Measurements from ENCODE around the gene LAD1. TPM values are rescaled to one million over a fixed set of nuclear protein-coding genes. Genes with fewer than 3 reads are reported as not detected.
A peak's percentile ranks its signal among the peaks of the same experiment; 100 is the strongest.

The LAD1 gene
- total RNA-seq, 2 experiments from 2014 or later, result not detected

GRCh38 chr1:201429736-201430501 lies 30.8 kb upstream of the LAD1 start:
- ChIA-PET CTCF (no interaction called here), POLR2A (no interaction called here)
- H3K27ac Mint-ChIP-seq, result no peak overlapping the region
- peaks cover 8% of the 10 kb centered on the region for H3K27me3 Mint-ChIP-seq
- intact Hi-C loops (cut with DNase I, micrococcal nuclease), result no loop called here
- no peak overlapping the region for H3K4me3 Mint-ChIP-seq
- no peaks in the 10 kb centered on the region for H3K36me3 Mint-ChIP-seq (ENCODE audit: low read depth)
- H3K9me3 Mint-ChIP-seq (ENCODE audit: low read depth), result no peaks in the 10 kb centered on the region
- DNase-seq, result no peak
- H3K4me1 Mint-ChIP-seq, result no peaks in the 10 kb centered on the region
- no peak for ATAC-seq

- Mint-ChIP-seq H3K36me3 (ENCODE audit: low read depth) (no peaks in the 10 kb centered on the region), H3K9me3 (ENCODE audit: low read depth) (no peaks in the 10 kb centered on the region), H3K27ac (no peak overlapping the region), H3K27me3 (peaks cover 8% of the 10 kb centered on the region), H3K4me1 (no peaks in the 10 kb centered on the region), H3K4me3 (no peak overlapping the region)
- DNase-seq (no peak), ATAC-seq (no peak)
- POLR2A ChIA-PET, result no interaction called here
- intact Hi-C loops (cut with DNase I, micrococcal nuclease), result no loop called here
- CTCF ChIA-PET, result interaction anchor here (0.6 to 0.9 kb wide), 2 partner anchors 19 to 56 kb away, joined by 3 read pairs; no protein-coding TSS in a partner anchor
These were observed 28.8 kb upstream of the LAD1 start for GRCh38 chr1:201427963-201428362.

- peak; percentile 36 for ATAC-seq
- H3K4me3 Mint-ChIP-seq, result no peak overlapping the region
- intact Hi-C loops (cut with DNase I, micrococcal nuclease), result no loop called here
- peaks cover 8% of the 10 kb centered on the region for H3K27me3 Mint-ChIP-seq
- no peaks in the 10 kb centered on the region for H3K36me3 Mint-ChIP-seq (ENCODE audit: low read depth)
- ChIA-PET POLR2A (no interaction called here), CTCF (interaction anchor here (2.5 kb wide), 1 partner anchor 9 kb away, joined by 12 read pairs; no protein-coding TSS in a partner anchor)
- H3K4me1 Mint-ChIP-seq, result no peaks in the 10 kb centered on the region
- DNase-seq, result no peak
- no peaks in the 10 kb centered on the region for H3K9me3 Mint-ChIP-seq (ENCODE audit: low read depth)
- H3K27ac Mint-ChIP-seq, result no peak overlapping the region
These were observed 27.6 kb upstream of the LAD1 start for GRCh38 chr1:201426479-201427310.

- ATAC-seq, result no peak
- Mint-ChIP-seq H3K9me3 (ENCODE audit: low read depth) (no peaks in the 10 kb centered on the region), H3K4me3 (no peak overlapping the region), H3K36me3 (ENCODE audit: low read depth) (no peaks in the 10 kb centered on the region), H3K27ac (no peak overlapping the region), H3K27me3 (peaks cover 2% of the 10 kb centered on the region), H3K4me1 (no peaks in the 10 kb centered on the region)
- no peak for DNase-seq
- intact Hi-C loops (cut with DNase I, micrococcal nuclease), result no loop called here
- ChIA-PET CTCF (no interaction called here), POLR2A (no interaction called here)
These were observed 25.0 kb upstream of the LAD1 start for GRCh38 chr1:201424146-201424545.

GRCh38 chr1:201423655-201424054 lies 24.5 kb upstream of the LAD1 start:
- ATAC-seq (no peak), DNase-seq (no peak)
- no peaks in the 10 kb centered on the region for H3K9me3 Mint-ChIP-seq (ENCODE audit: low read depth)
- intact Hi-C loops (cut with DNase I, micrococcal nuclease), result no loop called here
- no peaks in the 10 kb centered on the region for H3K36me3 Mint-ChIP-seq (ENCODE audit: low read depth)
- ChIA-PET CTCF (no interaction called here), POLR2A (no interaction called here)
- H3K4me1 Mint-ChIP-seq, result no peaks in the 10 kb centered on the region
- H3K4me3 Mint-ChIP-seq, result no peak overlapping the region
- peaks cover 2% of the 10 kb centered on the region for H3K27me3 Mint-ChIP-seq
- no peak overlapping the region for H3K27ac Mint-ChIP-seq

- ATAC-seq (no peak), DNase-seq (no peak)
- H3K27me3 Mint-ChIP-seq, result peaks cover 2% of the 10 kb centered on the region
- no peak overlapping the region for H3K27ac Mint-ChIP-seq
- no peaks in the 10 kb centered on the region for H3K9me3 Mint-ChIP-seq (ENCODE audit: low read depth)
- ChIA-PET CTCF (no interaction called here), POLR2A (no interaction called here)
- H3K4me3 Mint-ChIP-seq, result no peak overlapping the region
- H3K36me3 Mint-ChIP-seq (ENCODE audit: low read depth), result no peaks in the 10 kb centered on the region
- intact Hi-C loops (cut with DNase I, micrococcal nuclease), result no loop called here
- H3K4me1 Mint-ChIP-seq, result no peaks in the 10 kb centered on the region
These were observed 23.4 kb upstream of the LAD1 start for GRCh38 chr1:201422436-201423030.

GRCh38 chr1:201422026-201422425 lies 22.9 kb upstream of the LAD1 start:
- Mint-ChIP-seq H3K27ac (no peak overlapping the region), H3K9me3 (ENCODE audit: low read depth) (no peaks in the 10 kb centered on the region), H3K36me3 (ENCODE audit: low read depth) (no peaks in the 10 kb centered on the region), H3K4me1 (no peaks in the 10 kb centered on the region), H3K27me3 (peaks cover 2% of the 10 kb centered on the region), H3K4me3 (no peak overlapping the region)
- intact Hi-C loops (cut with DNase I, micrococcal nuclease), result no loop called here
- CTCF ChIA-PET, result no interaction called here
- POLR2A ChIA-PET, result no interaction called here
- no peak for DNase-seq
- ATAC-seq, result no peak

GRCh38 chr1:201421041-201421440 lies 21.9 kb upstream of the LAD1 start:
- Mint-ChIP-seq H3K4me1 (no peaks in the 10 kb centered on the region), H3K27ac (no peak overlapping the region), H3K4me3 (no peak overlapping the region), H3K27me3 (peaks cover 1% of the 10 kb centered on the region), H3K9me3 (ENCODE audit: low read depth) (no peaks in the 10 kb centered on the region), H3K36me3 (ENCODE audit: low read depth) (no peaks in the 10 kb centered on the region)
- DNase-seq (no peak), ATAC-seq (no peak)
- intact Hi-C loops (cut with DNase I, micrococcal nuclease), result no loop called here
- ChIA-PET CTCF (interaction anchor here (0.6 kb wide), 1 partner anchor 1112 kb away, joined by 3 read pairs; no protein-coding TSS in a partner anchor), POLR2A (no interaction called here)

- Mint-ChIP-seq H3K27ac (no peak overlapping the region), H3K4me1 (no peaks in the 10 kb centered on the region), H3K27me3 (no peaks in the 10 kb centered on the region), H3K9me3 (ENCODE audit: low read depth) (no peaks in the 10 kb centered on the region), H3K4me3 (no peak overlapping the region), H3K36me3 (ENCODE audit: low read depth) (no peaks in the 10 kb centered on the region)
- ATAC-seq (no peak), DNase-seq (no peak)
- POLR2A ChIA-PET, result no interaction called here
- CTCF ChIA-PET, result interaction anchor here (0.6 kb wide), 1 partner anchor 1112 kb away, joined by 3 read pairs; no protein-coding TSS in a partner anchor
- intact Hi-C loops (cut with DNase I, micrococcal nuclease), result no loop called here
These were observed 21.5 kb upstream of the LAD1 start for GRCh38 chr1:201420608-201421002.

GRCh38 chr1:201419746-201420607 lies 20.9 kb upstream of the LAD1 start:
- POLR2A ChIA-PET, result no interaction called here
- CTCF ChIA-PET, result interaction anchor here (1.3 kb wide), 1 partner anchor 16 kb away, joined by 6 read pairs; no protein-coding TSS in a partner anchor
- H3K9me3 Mint-ChIP-seq (ENCODE audit: low read depth), result no peaks in the 10 kb centered on the region

GRCh38 chr1:201419256-201419655 lies 20.1 kb upstream of the LAD1 start:
- ChIA-PET CTCF (interaction anchor here (1.3 kb wide), 1 partner anchor 16 kb away, joined by 6 read pairs; no protein-coding TSS in a partner anchor), POLR2A (no interaction called here)
- Mint-ChIP-seq H3K27ac (no peak overlapping the region), H3K9me3 (ENCODE audit: low read depth) (no peaks in the 10 kb centered on the region), H3K36me3 (ENCODE audit: low read depth) (no peaks in the 10 kb centered on the region), H3K4me1 (no peaks in the 10 kb centered on the region), H3K4me3 (no peak overlapping the region), H3K27me3 (no peaks in the 10 kb centered on the region)
- intact Hi-C loops (cut with DNase I, micrococcal nuclease), result no loop called here
- ATAC-seq (no peak), DNase-seq (no peak)

More at GRCh38 chr1:201419746-201420607, 20.9 kb upstream of the LAD1 start:
- ATAC-seq, result no peak
- intact Hi-C loops (cut with DNase I, micrococcal nuclease), result no loop called here
- no peak for DNase-seq
- H3K4me1 Mint-ChIP-seq, result no peaks in the 10 kb centered on the region
- no peak overlapping the region for H3K4me3 Mint-ChIP-seq
- no peaks in the 10 kb centered on the region for H3K36me3 Mint-ChIP-seq (ENCODE audit: low read depth)
- H3K27ac Mint-ChIP-seq, result no peak overlapping the region
- H3K27me3 Mint-ChIP-seq, result no peaks in the 10 kb centered on the region
